Mesothelial cell of epicardium (in vitro differentiated cells): ENCODE measurements around the gene SPATA16. TPM values are rescaled to one million over a fixed set of nuclear protein-coding genes. Genes with fewer than 3 reads are reported as not detected.

Experiments used
- DNase-seq, 2 experiments: peaks; one replicate each; pipeline ENCODE4 v3.0.0; 2021; ENCODE audit warnings: low spot score in 2 of 2; ENCODE audit not compliant: unreplicated experiment in 2 of 2
- H3K27ac Mint-ChIP-seq: 2 replicates; pipeline ENCODE4 v1.8.0; 2021; ENCODE audit warnings: mixed read lengths
- H3K27me3 Mint-ChIP-seq: 2 replicates; pipeline ENCODE4 v1.8.0; 2021; ENCODE audit warnings: low read depth, mixed read lengths
- H3K36me3 Mint-ChIP-seq: 2 replicates; pipeline ENCODE4 v1.8.0; 2021; ENCODE audit warnings: mixed read lengths
- H3K4me1 Mint-ChIP-seq: 2 replicates; pipeline ENCODE4 v1.8.0; 2021; ENCODE audit warnings: mixed read lengths
- H3K4me3 Mint-ChIP-seq: 2 replicates; pipeline ENCODE4 v1.8.0; 2021; ENCODE audit warnings: mild to moderate bottlenecking, moderate library complexity, mixed read lengths
- H3K9me3 Mint-ChIP-seq: 2 replicates; pipeline ENCODE4 v1.8.0; 2021; ENCODE audit warnings: mixed read lengths
- total RNA-seq: library from RNA; stranded (reverse); gene quantifications from 3 replicates; pipeline ENCODE4 v1.2.1, GENCODE V29; 2021
- TF ChIP-seq, protein P1 (sequence below): fragments of 200-600 bp; sonication (generic); IDR thresholded peaks from one replicate; pipeline ENCODE4 v1.5.0; 2021; ENCODE audit warnings: antibody characterized with exemption; ENCODE audit not compliant: unreplicated experiment

SPATA16 gene
- total RNA-seq, 1 donor from 2014 or later, result not detected

DNA sequence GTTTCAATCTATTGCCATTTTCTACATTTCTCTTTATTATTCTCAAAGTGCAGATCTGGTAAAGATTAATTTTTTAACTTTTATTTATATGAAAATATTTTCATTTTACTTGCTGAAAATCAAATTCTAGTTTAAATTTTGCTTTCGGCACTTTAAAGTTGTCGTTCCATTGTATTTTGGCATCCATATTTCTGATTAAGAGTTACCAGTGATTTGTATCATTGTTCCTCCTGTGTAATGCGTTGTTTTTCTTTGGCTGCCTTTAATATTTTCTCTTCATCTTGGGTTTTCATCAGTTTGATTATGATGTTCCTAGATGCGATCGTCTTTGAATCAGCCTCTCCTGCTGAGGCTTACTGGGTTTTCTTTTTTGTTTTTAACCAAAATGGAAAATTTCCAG lies 97.3 kb downstream of the SPATA16 start:
- Mint-ChIP-seq H3K4me1 (no peaks in the 10 kb centered on the region), H3K9me3 (peaks cover 11% of the 10 kb centered on the region), H3K27ac (no peak overlapping the region), H3K36me3 (no peaks in the 10 kb centered on the region), H3K4me3 (no peak overlapping the region), H3K27me3 (no peaks in the 10 kb centered on the region)
- TF ChIP-seq, protein P1, sequence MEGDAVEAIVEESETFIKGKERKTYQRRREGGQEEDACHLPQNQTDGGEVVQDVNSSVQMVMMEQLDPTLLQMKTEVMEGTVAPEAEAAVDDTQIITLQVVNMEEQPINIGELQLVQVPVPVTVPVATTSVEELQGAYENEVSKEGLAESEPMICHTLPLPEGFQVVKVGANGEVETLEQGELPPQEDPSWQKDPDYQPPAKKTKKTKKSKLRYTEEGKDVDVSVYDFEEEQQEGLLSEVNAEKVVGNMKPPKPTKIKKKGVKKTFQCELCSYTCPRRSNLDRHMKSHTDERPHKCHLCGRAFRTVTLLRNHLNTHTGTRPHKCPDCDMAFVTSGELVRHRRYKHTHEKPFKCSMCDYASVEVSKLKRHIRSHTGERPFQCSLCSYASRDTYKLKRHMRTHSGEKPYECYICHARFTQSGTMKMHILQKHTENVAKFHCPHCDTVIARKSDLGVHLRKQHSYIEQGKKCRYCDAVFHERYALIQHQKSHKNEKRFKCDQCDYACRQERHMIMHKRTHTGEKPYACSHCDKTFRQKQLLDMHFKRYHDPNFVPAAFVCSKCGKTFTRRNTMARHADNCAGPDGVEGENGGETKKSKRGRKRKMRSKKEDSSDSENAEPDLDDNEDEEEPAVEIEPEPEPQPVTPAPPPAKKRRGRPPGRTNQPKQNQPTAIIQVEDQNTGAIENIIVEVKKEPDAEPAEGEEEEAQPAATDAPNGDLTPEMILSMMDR, result no peak
- DNase-seq, result no peak

DNA sequence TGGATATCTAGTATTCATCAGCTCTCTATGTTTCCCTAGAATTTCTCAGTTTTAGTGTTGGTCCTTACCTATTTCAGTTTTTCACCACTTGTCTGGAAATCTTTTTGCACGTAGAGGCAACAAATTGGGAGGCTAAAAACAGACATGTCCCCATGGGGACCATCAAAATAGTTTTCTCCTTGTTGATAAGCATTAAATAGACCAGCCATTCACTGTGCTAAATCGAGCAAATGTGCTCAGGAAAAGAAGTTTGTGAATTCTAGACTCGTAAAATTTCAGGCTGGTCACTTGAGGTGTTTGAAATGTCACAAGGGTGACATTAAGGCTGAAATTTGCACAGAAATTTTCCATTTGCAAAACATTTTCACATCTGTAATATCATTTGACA lies 102.6 kb downstream of the SPATA16 start:
- Mint-ChIP-seq H3K4me1 (no peaks in the 10 kb centered on the region), H3K4me3 (no peak overlapping the region), H3K9me3 (peaks cover 1% of the 10 kb centered on the region), H3K36me3 (no peaks in the 10 kb centered on the region), H3K27ac (no peak overlapping the region), H3K27me3 (no peaks in the 10 kb centered on the region)
- no peak for DNase-seq
- TF ChIP-seq, protein P1, result no peak

DNA sequence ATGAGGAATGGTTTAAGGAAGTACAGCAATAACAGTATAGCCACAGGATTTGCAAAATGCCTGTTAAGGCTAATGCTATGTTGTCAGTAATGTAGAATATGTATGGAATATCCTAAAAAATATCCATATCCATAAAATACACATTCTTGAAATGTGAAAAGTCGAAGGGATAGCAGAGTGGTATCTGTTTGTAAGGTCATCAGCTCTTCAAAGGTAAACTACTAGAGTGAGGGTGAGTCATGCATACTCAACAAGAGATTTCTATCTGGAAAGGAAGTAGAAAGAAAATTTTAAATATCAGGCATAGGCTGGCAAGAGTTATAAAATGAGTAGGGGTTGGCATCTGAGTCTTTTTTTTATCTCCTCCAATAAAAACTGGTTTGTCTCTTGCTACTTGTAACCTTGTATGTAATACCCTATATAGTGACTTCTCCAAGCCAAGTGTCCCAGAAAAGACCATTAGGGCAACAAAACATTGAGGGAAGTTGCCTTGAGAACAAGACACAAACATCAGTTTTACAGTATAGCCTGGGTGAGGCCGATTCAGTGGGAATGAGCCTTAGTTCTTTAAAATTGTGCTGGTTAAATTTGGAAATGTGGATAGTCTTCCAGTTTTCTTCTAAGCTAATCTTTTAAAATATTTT lies 103.1 kb downstream of the SPATA16 start:
- no peaks in the 10 kb centered on the region for H3K36me3 Mint-ChIP-seq
- DNase-seq, result no peak
- H3K4me3 Mint-ChIP-seq, result no peak overlapping the region
- H3K27ac Mint-ChIP-seq, result no peak overlapping the region
- no peaks in the 10 kb centered on the region for H3K27me3 Mint-ChIP-seq
- TF ChIP-seq, protein P1, result no peak
- no peaks in the 10 kb centered on the region for H3K9me3 Mint-ChIP-seq
- H3K4me1 Mint-ChIP-seq, result no peaks in the 10 kb centered on the region

DNA sequence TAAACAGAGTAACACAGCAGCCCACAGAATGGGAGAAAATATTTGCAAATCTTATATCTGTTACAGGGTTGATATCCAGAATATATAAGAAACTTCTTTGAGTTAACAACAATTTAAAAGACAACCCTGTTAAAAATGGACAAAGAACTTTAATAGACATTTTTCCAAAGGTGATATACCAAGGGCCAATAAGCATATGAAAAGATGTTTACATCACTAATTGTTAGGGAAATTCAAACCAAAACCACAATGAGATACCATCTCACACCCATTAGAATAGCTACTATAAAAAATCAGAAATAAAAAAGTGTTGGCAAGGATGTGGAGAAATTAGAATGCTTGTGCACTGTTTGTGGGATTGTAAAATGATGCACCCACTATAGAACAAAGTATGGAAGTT lies 110.8 kb downstream of the SPATA16 start:
- TF ChIP-seq, protein P1, result no peak
- peaks cover 5% of the 10 kb centered on the region for H3K9me3 Mint-ChIP-seq
- H3K4me1 Mint-ChIP-seq, result no peaks in the 10 kb centered on the region
- DNase-seq, result no peak
- no peaks in the 10 kb centered on the region for H3K27me3 Mint-ChIP-seq
- H3K27ac Mint-ChIP-seq, result no peak overlapping the region
- H3K4me3 Mint-ChIP-seq, result no peak overlapping the region
- H3K36me3 Mint-ChIP-seq, result no peaks in the 10 kb centered on the region

DNA sequence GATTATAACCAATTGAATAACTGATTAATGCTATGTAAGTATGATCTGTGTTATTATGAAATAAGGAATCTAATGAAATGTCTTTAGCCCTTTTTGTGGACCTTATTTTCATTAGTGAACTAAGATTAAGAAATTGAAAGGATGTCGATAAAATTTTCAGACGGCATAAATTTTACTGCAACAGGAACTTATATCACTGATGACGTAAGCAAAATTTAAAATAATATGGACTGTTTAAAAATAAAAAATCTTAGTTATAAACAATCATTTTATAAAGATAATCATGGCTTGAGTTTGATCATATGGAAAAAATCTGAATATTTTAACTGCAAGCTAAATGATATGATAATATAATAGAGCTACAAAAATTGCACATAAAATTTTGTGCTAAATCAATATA lies 112.7 kb downstream of the SPATA16 start:
- TF ChIP-seq, protein P1, result no peak
- H3K9me3 Mint-ChIP-seq, result peaks cover 5% of the 10 kb centered on the region
- H3K27me3 Mint-ChIP-seq, result no peaks in the 10 kb centered on the region
- no peak overlapping the region for H3K4me3 Mint-ChIP-seq
- no peaks in the 10 kb centered on the region for H3K4me1 Mint-ChIP-seq
- H3K36me3 Mint-ChIP-seq, result no peaks in the 10 kb centered on the region
- H3K27ac Mint-ChIP-seq, result no peak overlapping the region
- DNase-seq, result no peak

DNA sequence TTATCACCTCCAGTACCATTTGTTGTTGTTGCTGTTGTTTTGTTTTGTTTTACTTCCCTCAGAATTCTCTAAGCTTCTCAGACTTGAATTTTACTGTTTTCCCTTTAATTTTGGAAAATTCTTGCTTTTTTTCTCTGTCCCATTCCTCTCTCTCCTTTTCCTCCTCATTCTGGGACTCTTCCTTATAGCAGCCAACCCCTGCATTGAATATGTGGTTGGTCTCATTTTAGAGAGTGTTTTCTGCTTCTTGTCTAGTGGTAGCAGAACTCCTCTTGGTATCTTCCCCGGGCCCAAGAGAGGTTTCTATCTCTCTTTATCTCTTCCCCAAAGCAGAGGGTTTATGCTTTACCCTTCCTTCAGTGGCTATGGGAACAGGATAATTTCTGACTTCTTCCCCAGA lies 113.6 kb downstream of the SPATA16 start:
- no peaks in the 10 kb centered on the region for H3K27me3 Mint-ChIP-seq
- H3K4me3 Mint-ChIP-seq, result no peak overlapping the region
- TF ChIP-seq, protein P1, result no peak
- no peak for DNase-seq
- peaks cover 5% of the 10 kb centered on the region for H3K9me3 Mint-ChIP-seq
- H3K4me1 Mint-ChIP-seq, result no peaks in the 10 kb centered on the region
- no peaks in the 10 kb centered on the region for H3K36me3 Mint-ChIP-seq
- no peak overlapping the region for H3K27ac Mint-ChIP-seq
